GM18909 (cell line): Measurements from ENCODE around the gene TRDN.

ENCODE experiments used
- ATAC-seq: cut with Tn5 transposase; IDR thresholded peaks from one replicate; pipeline ENCODE4 v1.9.1; 2021; ENCODE audit warnings: mild to moderate bottlenecking; ENCODE audit not compliant: unreplicated experiment, poor library complexity

The TRDN gene, protein sequence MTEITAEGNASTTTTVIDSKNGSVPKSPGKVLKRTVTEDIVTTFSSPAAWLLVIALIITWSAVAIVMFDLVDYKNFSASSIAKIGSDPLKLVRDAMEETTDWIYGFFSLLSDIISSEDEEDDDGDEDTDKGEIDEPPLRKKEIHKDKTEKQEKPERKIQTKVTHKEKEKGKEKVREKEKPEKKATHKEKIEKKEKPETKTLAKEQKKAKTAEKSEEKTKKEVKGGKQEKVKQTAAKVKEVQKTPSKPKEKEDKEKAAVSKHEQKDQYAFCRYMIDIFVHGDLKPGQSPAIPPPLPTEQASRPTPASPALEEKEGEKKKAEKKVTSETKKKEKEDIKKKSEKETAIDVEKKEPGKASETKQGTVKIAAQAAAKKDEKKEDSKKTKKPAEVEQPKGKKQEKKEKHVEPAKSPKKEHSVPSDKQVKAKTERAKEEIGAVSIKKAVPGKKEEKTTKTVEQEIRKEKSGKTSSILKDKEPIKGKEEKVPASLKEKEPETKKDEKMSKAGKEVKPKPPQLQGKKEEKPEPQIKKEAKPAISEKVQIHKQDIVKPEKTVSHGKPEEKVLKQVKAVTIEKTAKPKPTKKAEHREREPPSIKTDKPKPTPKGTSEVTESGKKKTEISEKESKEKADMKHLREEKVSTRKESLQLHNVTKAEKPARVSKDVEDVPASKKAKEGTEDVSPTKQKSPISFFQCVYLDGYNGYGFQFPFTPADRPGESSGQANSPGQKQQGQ

DNA sequence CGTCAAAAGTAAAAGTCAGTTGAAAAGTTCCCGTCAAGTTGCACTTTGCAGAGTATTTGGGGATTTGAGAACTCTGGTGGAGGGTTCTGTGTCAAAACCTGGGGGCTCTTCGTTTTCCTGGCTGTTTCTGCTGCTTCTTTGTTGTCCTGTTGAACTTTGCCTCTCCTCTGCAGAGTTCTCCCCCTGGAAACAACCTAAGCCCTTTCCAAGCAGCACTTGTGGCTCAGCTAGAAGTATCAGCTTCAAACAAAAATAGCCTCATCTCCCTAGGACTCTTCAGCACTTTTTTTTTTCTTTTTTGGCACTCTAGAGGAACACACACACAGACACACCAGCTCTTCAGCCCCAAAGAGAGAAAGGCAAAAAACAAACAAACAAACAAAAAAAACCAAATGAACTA lies at the start of gene TRDN:
Gene TRDN, minus strand, starts transcription at position 169 of the 400 bp plus-strand sequence. CDS start 175 bp downstream, outside the sequence.
- no peak for ATAC-seq

DNA sequence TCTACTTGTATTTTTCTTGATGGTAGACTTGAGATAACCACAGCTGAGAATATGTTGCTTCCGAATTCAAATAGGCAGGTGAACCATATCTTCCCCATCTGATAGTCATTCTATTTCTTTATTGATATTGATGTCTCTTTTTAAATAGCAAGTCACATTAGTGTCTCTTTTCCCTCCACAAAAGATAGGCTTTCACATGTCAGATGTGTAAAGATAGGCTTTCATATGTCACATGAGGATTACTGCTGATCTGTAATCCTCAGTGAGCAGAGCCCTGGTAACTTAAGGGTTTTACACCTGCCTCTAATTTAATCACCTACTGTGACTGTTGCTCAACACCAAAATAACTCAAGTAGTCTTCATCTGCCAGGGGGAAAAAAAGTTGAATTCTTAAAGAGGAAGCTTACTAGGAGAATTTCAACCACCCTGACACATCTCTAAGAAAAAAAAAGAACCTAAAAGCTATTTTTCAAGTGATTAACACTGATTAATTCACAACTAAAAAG lies 45.3 kb upstream of the TRDN start:
- no peak for ATAC-seq

DNA sequence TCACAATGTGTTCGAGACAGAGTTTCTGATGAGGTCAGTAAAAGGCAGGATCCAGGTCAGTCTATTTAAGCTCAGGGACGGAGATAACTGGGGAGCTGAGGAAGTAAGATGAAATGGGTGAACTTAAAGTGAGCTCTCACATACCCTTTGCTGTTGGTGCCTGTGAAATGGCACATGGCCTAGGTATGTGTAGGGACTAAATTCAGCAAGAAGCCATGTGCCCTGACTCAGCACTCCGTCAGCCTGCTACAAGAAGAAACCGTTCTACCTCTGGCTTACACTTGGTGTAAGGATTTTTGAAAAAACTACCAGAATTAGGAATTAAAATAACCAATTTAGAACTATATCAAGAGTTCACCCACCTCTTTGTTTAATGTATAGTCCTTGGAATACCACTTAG lies 41.1 kb upstream of the TRDN start:
- ATAC-seq, result no peak

DNA sequence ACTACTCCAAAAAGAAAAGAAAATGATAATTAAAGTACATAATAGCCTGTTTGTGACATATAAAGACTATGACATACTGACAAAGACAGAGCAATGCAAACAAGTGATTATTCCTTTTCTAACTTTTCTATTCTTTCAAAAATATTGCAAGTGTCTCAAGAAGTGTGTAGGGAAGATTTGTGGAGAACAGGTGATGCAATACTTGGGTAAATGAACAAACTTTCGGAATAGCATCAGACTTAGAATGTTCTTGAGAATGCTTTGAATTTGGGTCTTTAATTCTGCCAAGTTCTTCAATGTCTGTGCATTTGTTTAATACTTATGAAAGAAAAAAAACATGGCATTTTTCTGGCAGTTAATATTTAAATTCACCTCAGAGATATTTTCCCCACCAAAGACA lies 40.0 kb upstream of the TRDN start:
- ATAC-seq, result no peak

DNA sequence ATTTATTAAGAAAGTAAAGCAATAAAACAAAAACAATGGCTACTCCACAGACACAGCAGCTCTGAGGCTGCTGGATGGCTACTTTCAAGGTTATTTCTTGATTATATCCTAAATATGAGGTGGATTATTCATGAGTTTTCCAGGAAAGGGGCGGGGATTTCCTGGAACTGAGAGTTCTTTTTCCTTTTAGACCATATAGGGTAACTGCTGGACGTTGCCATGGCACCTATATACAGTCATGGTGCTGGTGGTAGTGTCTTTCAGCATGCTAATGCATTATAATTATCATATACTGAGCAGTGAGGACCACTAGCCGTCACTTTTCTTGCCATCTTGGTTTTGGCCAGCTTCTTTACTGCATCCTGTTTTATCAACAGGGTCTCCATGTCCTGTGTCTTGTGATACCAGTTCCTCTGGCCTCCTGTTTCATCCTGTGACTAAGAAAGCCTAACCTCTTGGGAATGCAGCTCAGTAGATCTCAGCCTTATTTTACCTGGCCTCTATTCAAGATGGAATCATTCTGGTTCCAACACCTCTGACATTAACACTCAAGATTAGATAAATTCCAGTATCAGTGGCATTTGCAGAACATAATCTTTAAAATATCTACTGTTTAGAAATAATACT lies 32.3 kb upstream of the TRDN start:
- no peak for ATAC-seq

DNA sequence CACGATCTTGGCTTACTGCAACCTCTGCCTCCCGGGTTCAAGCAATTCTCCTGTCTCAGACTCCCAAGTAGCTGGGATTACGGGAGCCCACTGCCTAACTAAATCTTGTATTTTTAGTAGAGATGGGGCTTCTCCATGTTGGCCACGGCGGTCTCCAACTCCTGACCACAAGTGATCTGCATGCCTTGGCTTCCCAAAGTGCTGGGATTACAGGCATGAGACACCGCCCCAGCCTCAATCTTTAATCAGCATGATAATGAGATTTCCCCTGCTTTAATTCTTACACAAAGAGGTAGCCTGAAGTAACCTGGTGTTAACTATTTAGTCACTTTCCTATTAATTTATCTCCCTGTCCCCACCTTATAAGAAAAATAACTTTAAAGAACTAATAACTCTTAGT lies 31.3 kb upstream of the TRDN start:
- no peak for ATAC-seq

DNA sequence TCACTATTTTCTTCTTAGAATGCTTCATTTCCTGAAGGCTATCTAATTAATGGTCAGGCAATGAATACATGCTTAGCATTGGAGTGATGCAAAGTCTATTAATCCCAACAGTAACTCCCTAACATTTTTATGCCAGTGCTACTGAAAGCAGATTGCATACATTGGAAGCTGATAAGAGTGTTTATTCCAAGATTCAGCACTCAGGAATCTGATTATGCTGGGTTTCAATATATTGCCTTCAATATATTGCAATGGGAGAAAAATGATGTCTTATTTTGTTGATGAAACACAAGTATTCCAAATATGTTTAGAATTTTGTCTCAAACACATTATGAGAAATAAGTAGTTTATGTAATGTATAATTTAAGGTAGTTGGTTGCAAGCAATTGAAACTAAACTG lies 26.7 kb upstream of the TRDN start:
- no peak for ATAC-seq

DNA sequence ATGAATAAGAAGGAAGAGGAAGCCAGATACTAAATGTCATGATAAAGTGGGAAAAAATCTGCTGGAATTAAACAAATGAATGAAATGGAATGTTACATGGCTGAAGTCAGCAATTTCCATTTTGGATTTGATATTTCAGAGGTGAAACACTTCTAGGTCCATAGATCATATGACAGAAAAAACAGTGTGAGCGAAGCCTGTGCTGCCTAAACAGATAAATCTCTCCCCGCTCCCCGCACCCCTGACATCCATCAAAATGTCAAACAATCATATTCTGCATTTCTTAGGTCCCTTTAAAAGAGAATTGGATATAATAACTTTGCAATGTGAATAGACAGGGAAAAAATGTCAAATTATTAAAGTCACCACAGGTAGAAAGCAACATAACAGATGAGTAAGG lies 26.0 kb upstream of the TRDN start:
- no peak for ATAC-seq

DNA sequence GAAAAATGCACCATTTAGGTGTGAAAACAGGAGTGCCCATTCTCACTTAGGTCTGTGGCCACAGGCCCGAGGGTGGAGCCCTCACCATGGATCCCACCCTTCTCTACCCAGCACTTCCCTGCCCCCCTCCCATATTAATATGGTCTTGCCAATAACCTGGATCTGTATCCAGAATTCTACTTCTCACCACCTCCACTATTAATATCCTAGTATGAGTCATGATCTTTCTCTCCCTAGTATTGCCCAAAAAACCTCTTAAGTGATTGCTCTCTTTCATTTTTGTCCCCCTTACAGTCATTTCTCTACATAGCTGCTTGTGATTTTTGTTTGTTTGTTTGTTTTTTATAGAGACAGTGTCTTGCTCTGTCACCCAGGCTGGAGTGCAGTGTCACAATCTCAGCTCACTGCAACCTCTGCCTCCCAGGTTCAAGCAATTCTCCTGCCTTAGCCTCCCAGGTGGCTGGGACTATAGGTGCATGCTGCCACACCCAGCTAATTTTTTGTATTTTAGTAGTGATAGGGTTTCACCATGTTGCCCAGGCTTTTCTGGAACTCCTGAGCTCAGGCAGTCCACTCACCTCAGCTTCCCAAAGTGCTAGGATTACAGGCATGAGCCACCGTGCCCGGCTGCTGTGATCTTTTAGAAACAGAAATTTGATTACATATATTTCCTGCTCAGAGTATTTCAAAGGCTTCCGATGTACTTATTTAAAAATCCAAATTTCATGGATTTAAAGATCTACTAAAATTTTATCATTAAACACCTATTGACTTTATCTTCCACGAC lies 24.5 kb upstream of the TRDN start:
- no peak for ATAC-seq

DNA sequence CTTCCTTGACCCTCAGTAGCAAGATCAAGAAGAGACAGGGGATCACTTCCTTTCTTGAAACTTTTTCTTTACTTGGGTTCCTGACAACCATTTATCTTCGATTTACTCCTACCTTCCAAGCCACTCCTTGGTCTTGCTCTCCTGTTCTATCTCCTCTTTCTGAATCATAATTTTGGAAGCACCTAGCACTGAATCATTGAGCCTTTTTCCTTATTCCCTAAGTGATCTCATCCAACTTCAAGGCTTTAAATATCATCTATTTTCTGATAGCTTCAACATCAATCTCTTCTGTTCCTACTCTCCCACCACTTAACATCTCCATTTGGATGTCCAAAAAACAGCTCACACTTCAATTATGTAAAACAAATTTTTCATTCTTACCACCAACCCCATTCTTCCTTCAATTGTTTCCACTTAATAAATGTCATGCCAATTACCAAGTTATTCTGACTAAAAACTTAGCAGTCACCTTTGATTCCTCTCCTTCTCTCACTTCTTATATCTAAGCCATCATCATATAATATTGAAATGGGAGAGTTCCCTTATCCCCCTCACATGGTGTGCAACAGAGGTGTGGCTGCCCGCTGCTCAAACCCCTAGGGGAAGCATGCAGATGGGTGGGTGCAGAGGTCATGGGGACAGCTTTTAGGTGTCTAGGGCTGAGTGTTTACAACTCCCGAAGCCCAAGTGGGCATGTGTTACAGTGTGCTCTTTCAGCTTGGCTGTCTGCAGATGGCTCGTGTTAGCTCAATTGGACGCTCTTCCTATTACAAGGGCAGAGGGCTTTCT lies 23.4 kb upstream of the TRDN start:
- no peak for ATAC-seq

DNA sequence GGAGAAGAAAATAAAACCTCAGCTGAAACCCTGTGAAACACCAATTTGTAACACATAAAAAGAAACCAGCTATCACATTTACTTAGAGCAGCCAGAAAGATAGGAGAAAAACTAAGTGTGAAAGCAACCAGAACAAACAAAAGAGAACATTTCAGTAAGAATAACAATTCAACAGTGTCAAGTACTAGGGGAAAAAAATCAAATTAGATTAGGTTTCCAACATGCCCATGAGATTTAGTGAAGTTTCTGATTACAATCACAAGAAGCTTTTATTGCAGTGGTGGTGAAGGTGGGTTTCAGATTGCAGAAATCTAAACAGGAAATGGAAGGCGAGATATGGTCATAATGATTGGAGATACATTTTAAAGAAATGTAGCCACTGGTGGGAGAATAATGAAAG lies 22.1 kb upstream of the TRDN start:
- ATAC-seq, result no peak

DNA sequence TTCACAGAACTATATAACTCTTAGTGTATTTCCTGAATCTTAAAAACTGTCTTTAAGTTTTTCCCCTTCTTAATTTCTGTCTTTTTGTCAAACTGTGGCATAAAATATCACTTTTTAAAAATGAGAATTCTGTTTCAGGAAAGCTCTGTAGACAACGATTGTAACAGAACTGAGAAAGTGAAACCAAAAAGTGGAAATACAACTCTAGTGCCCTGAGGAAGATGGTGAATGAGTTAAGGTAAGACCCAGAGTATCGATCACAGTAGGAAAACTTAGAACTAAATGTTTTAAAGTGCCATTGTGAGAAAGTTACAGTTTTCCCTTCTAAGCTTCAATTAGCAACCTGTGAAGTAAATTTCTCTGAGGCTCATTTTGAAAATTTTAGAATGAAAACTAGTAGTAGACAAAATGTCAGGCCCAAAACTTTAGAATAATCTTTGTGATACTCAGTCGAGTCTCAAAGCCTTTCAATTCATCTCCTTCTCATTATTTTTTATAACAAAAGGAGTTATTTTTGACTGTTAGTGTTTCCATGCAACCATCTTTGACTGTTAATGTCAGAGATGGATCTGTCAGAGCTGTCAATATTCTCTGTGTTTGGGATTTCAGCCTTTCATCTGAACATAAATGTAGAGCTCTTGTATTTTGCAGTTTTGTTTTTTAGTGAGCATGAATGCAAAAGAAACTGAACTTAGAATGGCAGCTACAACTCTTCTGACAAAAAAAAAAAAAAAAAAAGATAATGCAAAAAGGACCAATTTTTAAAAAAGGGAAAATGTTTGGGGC lies 19.0 kb upstream of the TRDN start:
- ATAC-seq, result peak; percentile 82

DNA sequence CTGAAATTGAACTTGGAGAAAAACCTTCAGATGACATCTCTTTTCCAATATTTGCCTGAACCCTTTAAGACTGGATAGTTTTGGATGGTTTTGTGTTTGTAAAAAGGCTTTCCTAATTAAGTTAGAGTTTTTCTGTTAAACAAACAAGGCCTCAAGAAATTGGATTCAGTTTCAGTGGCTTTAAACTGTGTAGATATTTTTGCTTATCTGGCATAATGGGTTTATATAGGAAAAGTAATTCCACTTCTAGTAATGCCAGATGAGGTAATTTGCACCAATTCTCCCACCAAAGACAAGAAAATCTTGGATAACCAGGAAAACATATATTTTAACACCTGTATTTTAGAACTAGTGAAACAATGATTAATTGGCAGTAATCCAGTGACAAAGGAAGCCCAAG lies 12.0 kb upstream of the TRDN start:
- no peak for ATAC-seq

DNA sequence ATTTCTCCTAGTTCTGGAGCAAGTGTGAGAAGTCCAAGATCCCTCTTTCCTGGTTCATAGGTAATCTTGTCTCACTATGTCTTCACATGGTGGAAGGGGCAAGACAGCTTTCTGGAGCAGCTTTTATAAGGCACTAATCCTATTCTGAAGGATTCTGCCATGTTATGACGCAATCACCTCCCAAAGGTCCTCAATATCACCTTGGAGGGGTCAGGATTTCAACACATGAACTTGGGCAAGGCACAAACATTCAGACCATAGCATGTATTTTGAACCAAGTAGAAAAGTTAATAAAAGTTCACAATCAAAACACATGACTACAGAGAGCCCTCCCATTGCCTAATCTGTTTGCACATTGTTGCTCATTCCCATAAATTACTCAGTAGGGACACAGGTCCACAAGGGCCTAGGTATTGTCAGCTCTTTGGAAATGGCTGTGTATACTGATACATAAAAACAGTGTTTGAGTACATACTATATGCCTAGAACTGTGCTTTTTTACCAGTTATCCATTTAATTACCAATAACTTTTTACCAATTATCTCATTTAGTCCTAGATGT lies 11.3 kb upstream of the TRDN start:
- ATAC-seq, result no peak

DNA sequence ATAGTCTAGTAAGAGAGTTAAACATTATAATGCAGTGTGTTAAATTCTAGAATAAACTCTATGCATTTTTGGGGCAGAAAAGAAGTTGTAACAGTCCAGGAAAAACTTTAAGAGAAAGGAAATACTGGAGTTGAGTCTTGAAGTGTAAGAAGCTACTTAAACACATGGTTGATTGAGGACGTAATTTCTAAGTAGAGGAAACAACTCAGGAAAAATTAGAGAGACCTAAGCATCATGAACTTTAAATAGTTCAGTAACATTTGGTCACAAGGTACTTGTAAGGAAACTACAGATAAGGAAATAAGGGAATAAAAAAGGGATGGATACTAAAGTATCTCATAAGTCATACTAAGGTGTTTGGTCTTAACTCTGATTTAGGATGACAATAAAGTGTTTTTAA lies 4.7 kb upstream of the TRDN start:
- ATAC-seq, result no peak

DNA sequence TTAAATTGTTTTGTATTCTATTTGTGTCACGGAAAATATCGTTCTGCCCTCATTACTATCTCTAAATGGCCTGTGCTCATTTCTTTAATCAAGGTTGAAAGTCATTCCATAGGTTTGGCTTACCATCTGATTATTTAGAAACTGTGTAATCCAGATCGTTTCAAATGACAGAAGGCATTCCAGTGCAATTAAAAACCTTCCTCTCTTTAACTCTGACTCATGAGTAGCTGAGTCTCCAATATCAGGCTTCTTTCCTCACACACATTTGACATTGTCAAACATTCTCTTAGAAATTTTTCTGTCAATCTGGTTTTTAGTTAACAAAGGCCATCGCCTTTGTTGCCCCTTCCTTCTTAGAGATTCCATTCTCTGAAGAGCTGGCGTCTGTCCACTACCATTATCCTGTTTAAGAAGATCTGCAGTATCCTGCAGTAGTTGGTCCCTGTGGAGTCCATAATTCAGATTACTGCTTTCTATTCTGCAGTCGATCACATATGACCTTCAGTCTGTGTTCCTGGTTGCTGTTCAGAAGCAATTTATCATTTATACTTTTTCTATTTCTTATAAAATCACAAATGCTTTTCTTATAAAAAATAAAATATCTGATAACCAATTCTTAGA lies 3.9 kb upstream of the TRDN start:
- ATAC-seq, result no peak

DNA sequence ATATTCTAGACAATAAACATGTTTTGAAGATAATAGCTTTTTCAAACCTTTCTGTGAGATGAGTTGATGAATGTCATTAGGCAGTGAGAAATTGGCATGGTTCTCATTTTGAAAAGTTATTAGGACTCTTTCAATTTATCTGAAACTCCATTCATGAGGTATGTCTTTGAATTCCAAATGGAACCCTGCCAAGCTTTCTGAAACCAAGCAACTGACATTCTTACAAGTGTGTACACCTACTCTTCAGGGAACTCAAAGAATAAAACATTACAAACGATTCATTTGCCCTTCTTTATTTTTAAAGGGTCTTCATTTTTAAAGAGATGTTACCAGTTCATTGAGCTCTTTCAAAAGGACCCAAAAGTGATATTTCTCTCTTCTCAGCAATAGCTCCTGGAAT lies 2.1 kb upstream of the TRDN start:
- ATAC-seq, result no peak

DNA sequence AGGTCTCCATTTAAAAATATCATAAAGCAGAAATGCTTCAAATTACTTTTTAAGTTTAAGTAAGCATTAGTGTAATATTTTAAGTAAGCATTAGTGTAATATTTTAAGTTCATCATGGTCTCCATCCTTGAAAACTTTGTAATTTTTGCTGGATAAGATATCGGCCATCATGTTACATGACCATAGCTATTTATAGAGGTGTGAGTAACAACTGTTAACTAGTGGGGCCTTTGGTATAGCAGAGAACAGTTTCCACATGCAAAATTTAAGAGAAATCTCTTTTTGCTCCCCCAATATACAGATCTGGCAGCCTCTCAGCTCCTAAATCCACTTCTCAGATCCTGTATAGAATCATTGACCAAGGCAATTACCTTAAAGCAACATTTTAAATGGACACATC lies 468 bp downstream of the TRDN start:
- no peak for ATAC-seq
